ENCODE data around the gene KDELR1. TPM values are rescaled to one million over a fixed set of nuclear protein-coding genes. Genes with fewer than 3 reads are reported as not detected.

Gene KDELR1
- total RNA-seq, 1 experiment from 2014 or later = 111 TPM

DNA sequence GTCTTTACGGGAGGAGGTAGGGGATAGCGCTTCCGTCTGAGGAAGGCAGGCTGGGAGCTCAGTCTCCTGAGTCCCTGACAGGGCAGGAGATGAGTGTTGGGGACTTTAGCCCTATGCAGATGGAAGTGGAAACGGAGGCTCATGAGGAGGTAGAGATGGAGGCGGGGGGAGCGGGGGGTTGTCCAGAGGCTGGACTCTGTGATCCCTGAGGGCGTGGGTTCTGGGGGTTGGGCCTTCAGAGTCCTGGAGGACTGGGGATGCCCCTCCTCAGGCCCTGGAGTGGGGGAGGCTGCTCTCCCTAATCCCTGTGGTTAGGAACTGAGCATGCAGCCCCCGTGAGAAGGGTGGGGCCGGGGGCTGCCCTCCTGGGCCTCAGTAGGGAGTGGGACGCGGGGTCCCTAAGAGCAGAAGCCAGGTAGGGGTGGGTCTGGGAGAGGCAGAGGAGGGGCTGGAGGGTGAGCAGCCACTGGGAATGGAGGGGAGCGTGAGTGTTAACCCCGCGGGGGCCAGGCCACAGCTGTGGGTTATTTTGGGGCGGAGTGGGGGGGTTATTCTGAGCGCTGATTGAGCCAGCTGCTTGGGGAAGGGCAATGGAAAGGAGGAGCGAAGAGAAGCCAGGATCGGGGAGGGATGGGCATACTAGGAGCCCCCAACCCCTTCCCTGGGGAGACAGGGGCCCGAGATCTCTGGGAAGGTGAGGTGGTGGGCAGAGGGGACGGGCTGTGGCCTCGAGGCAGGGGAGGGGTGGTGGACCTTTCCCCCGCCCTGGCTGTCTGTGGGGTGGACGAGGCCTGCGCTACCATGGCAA lies 4.9 kb upstream of the KDELR1 start:
- DNase-seq (ENCODE audit: low read depth, low spot score) (no peak), ATAC-seq (no peak)
- H3K27ac ChIP-seq (ENCODE audit: low read length) = peak overlapping the region; percentile 48; the same call in 1 of the 2 replicates
- no peaks in the 10 kb centered on the region for H3K27me3 ChIP-seq (ENCODE audit: control insufficient read depth, insufficient read depth, low read length)
- no peaks in the 10 kb centered on the region for H3K9me3 ChIP-seq (ENCODE audit: control insufficient read depth, insufficient read depth, low read depth, low read length)
- intact Hi-C loops (cut with micrococcal nuclease; ENCODE audit: unreplicated experiment) (no loop called here), in situ Hi-C loops (cut with HindIII; ENCODE audit: low pct_unique_long_range_greater_than_20kb, low sequenced_read_pairs) (no loop called here)
- no peaks in the 10 kb centered on the region; the same call in 1 of the 2 replicates for H3K36me3 ChIP-seq (ENCODE audit: control insufficient read depth, insufficient read depth, low read length)
- peaks cover 33% of the 10 kb centered on the region for H3K4me1 ChIP-seq (ENCODE audit: control insufficient read depth, insufficient read depth, low read length)
- peak overlapping the region in 1 of 2 experiments; percentile 67; a peak in 2 of 4 replicates for H3K4me3 ChIP-seq (ENCODE audit: low read depth in 2 of 2, low read length in 2 of 2)
- ChIA-PET POLR2A (interaction anchor here (0.6 kb wide), 1 partner anchor 88 kb away, joined by 6 read pairs; no protein-coding TSS in a partner anchor), CTCF (interaction anchor here (0.6 kb wide), 1 partner anchor 8 kb away, joined by 3 read pairs; no protein-coding TSS in a partner anchor)
- no TSS peak for BruUV-seq (replicated peaks)
- TF ChIP-seq, protein P1, sequence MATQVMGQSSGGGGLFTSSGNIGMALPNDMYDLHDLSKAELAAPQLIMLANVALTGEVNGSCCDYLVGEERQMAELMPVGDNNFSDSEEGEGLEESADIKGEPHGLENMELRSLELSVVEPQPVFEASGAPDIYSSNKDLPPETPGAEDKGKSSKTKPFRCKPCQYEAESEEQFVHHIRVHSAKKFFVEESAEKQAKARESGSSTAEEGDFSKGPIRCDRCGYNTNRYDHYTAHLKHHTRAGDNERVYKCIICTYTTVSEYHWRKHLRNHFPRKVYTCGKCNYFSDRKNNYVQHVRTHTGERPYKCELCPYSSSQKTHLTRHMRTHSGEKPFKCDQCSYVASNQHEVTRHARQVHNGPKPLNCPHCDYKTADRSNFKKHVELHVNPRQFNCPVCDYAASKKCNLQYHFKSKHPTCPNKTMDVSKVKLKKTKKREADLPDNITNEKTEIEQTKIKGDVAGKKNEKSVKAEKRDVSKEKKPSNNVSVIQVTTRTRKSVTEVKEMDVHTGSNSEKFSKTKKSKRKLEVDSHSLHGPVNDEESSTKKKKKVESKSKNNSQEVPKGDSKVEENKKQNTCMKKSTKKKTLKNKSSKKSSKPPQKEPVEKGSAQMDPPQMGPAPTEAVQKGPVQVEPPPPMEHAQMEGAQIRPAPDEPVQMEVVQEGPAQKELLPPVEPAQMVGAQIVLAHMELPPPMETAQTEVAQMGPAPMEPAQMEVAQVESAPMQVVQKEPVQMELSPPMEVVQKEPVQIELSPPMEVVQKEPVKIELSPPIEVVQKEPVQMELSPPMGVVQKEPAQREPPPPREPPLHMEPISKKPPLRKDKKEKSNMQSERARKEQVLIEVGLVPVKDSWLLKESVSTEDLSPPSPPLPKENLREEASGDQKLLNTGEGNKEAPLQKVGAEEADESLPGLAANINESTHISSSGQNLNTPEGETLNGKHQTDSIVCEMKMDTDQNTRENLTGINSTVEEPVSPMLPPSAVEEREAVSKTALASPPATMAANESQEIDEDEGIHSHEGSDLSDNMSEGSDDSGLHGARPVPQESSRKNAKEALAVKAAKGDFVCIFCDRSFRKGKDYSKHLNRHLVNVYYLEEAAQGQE (IDR thresholded peaks at IDR 0.05; ENCODE audit: insufficient read depth in 1 of 2, low read depth in 2 of 2, low read length in 1 of 2) = no peak
- TF ChIP-seq TCF7L2 (IDR thresholded peaks at IDR 0.05; ENCODE audit: low read depth, low read length) = no peak
- TF ChIP-seq, protein P2, sequence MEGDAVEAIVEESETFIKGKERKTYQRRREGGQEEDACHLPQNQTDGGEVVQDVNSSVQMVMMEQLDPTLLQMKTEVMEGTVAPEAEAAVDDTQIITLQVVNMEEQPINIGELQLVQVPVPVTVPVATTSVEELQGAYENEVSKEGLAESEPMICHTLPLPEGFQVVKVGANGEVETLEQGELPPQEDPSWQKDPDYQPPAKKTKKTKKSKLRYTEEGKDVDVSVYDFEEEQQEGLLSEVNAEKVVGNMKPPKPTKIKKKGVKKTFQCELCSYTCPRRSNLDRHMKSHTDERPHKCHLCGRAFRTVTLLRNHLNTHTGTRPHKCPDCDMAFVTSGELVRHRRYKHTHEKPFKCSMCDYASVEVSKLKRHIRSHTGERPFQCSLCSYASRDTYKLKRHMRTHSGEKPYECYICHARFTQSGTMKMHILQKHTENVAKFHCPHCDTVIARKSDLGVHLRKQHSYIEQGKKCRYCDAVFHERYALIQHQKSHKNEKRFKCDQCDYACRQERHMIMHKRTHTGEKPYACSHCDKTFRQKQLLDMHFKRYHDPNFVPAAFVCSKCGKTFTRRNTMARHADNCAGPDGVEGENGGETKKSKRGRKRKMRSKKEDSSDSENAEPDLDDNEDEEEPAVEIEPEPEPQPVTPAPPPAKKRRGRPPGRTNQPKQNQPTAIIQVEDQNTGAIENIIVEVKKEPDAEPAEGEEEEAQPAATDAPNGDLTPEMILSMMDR (IDR thresholded peaks at IDR 0.05) = no peak
- no peak for TF ChIP-seq SIN3A (IDR thresholded peaks at IDR 0.05; ENCODE audit: borderline replicate concordance, insufficient read depth, low read depth, low read length)
- no peak for TF ChIP-seq POLR2AphosphoS5 (IDR thresholded peaks at IDR 0.05; ENCODE audit: low read depth, low read length)

DNA sequence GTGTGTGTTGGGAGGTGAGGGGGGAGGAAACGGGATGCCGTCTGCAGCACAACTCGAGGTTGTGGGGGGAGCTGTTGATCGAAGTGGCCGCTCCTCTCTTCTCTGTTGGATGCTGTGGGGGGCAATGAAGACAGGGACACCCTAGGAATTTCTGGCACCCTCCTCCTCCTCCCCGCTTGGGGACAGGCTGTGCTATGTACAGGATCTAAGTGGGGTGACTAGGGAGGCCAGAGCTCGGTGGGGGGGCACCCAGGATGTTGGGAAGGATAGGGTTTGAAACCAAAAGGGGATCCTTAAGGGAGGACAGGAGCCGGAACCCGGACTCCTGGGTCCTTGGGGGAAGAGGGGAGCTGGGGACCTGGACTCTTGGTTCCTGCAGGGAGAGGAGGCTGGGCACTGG lies 4.1 kb upstream of the KDELR1 start:
- Histone ChIP-seq H3K4me3 (ENCODE audit: low read depth in 2 of 2, low read length in 2 of 2) (peak overlapping the region; percentile 39 to 67; a peak in 3 of 4 replicates), H3K4me1 (ENCODE audit: control insufficient read depth, insufficient read depth, low read length) (peaks cover 33% of the 10 kb centered on the region), H3K36me3 (ENCODE audit: control insufficient read depth, insufficient read depth, low read length) (peaks cover 7% of the 10 kb centered on the region; the same call in 1 of the 2 replicates), H3K27me3 (ENCODE audit: control insufficient read depth, insufficient read depth, low read length) (no peaks in the 10 kb centered on the region), H3K27ac (ENCODE audit: low read length) (peak overlapping the region; percentile 48; the same call in 1 of the 2 replicates), H3K9me3 (ENCODE audit: control insufficient read depth, insufficient read depth, low read depth, low read length) (no peaks in the 10 kb centered on the region)
- in situ Hi-C loops (cut with HindIII; ENCODE audit: low pct_unique_long_range_greater_than_20kb, low sequenced_read_pairs) = no loop called here
- intact Hi-C loops (cut with micrococcal nuclease; ENCODE audit: unreplicated experiment) = no loop called here
- CTCF ChIA-PET = interaction anchor here (0.6 kb wide), 1 partner anchor 8 kb away, joined by 3 read pairs; no protein-coding TSS in a partner anchor
- DNase-seq (ENCODE audit: low read depth, low spot score) (no peak), ATAC-seq (no peak)
- BruUV-seq (replicated peaks) = no TSS peak
- no peak for TF ChIP-seq TCF7L2 (IDR thresholded peaks at IDR 0.05; ENCODE audit: low read depth, low read length)
- TF ChIP-seq, protein P2 (IDR thresholded peaks at IDR 0.05) = no peak
- TF ChIP-seq, protein P1 (IDR thresholded peaks at IDR 0.05; ENCODE audit: insufficient read depth in 1 of 2, low read depth in 2 of 2, low read length in 1 of 2) = no peak
- TF ChIP-seq SIN3A (IDR thresholded peaks at IDR 0.05; ENCODE audit: borderline replicate concordance, insufficient read depth, low read depth, low read length) = 0 out of 2 replicates have a peak, but pooled peaks have one; percentile 6
- TF ChIP-seq POLR2AphosphoS5 (IDR thresholded peaks at IDR 0.05; ENCODE audit: low read depth, low read length) = no peak
- POLR2A ChIA-PET = interaction anchor here (0.6 kb wide), 1 partner anchor 87 kb away, joined by 6 read pairs; no protein-coding TSS in a partner anchor

Data from Panc1 (cell line).